GM12892 (cell line): ENCODE data around the gene MACROD2.

Source experiments
- POLR2A ChIP-seq: IDR thresholded peaks from 2 replicates; pipeline ENCODE4 v1.6.1; 2011; ENCODE audit warnings: low read depth, low read length, control low read depth
- TAF1 ChIP-seq: IDR thresholded peaks from 2 replicates; pipeline ENCODE4 v1.6.1; 2011; ENCODE audit warnings: low read depth, mild to moderate bottlenecking, control low read depth, low read length, borderline replicate concordance

DNA sequence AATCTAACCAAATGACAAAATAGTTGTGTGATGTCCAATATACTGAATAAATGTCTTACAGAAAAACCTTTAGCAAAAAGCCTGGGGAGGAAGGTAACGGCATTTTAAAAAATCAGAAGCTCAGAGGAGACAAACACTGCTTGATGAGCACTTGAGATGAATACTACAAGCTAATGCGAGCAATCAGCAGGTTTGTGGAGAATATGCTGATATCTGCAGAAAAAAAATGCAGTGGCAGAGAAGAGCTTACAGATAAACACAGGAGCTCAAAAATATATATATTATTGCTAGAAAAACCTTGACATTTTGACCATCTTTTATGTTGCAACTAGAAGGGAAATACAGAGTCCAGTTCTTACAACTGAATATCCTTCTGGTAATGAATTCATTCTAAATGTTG lies 1605.2 kb downstream of the MACROD2 start:
- TF ChIP-seq POLR2A = no peak
- TF ChIP-seq TAF1 = no peak
